GM12864 (cell line): ENCODE data around the gene POLR3GL.
"Not testable (repeated sequence)": the region's sequence is repeated elsewhere in the genome, so short reads cannot be mapped to it uniquely, and the experiment has no call there.

Experiments used
- DNase-seq: peaks from one replicate; pipeline ENCODE4 v3.0.0-alpha.2; 2011; ENCODE audit warnings: low read depth
- H3K4me3 ChIP-seq: 2 replicates; pipeline ENCODE4 v1.5.1; 2011; ENCODE audit warnings: mild to moderate bottlenecking, low read depth, low read length, control low read depth
- CTCF ChIP-seq: IDR thresholded peaks from 2 replicates; pipeline ENCODE4 v1.5.1; 2011; ENCODE audit warnings: low read depth, mild to moderate bottlenecking, moderate library complexity, low read length, control low read depth, inconsistent platforms; ENCODE audit errors: missing control alignments

Gene POLR3GL

GRCh38 chr1:146021622-146022402 is 57.3 kb downstream of the POLR3GL start, which contains the start of gene HJV:
HJV (minus strand) TSS chr1:146021735; CDS start chr1:146020231, 1,504 bp downstream.
- H3K4me3 ChIP-seq = no peak within 1 kb of the TSS
- DNase-seq = no peak
- no peak for TF ChIP-seq CTCF

- H3K4me3 ChIP-seq = no peak overlapping the region
- TF ChIP-seq CTCF = no peak
- DNase-seq = no peak
Measured at GRCh38 chr1:146022403-146023127, 58.1 kb downstream of the POLR3GL start.

GRCh38 chr1:146025787-146026495 is 61.5 kb downstream of the POLR3GL start:
- DNase-seq, H3K4me3 ChIP-seq: not testable (repeated sequence)

GRCh38 chr1:146026650-146027049 is 62.2 kb downstream of the POLR3GL start:
- not testable (repeated sequence) for DNase-seq, H3K4me3 ChIP-seq
